K562 (cell line): ENCODE results near the gene NTF4. TPM values are rescaled to one million over a fixed set of nuclear protein-coding genes. Genes with fewer than 3 reads are reported as not detected.

ENCODE experiments used
- DMBX1 ChIP-seq: fragments of 250-450 bp; sonication (Bioruptor Pico); IDR thresholded peaks from 2 replicates; pipeline ENCODE4 v1.8.0; 2022; ENCODE audit warnings: inconsistent platforms, mild to moderate bottlenecking, moderate library complexity, borderline replicate concordance
- ILF3 ChIP-seq: fragments of 450-650 bp; IDR thresholded peaks from 2 replicates; pipeline ENCODE4 v1.6.1; 2018; ENCODE audit warnings: antibody characterized with exemption, mild to moderate bottlenecking, moderate library complexity, borderline replicate concordance
- NCOA6 ChIP-seq: fragments of 450-650 bp; IDR thresholded peaks from 2 replicates; pipeline ENCODE4 v1.6.1; 2017; ENCODE audit warnings: mild to moderate bottlenecking
- NFRKB ChIP-seq: fragments of 450-650 bp; IDR thresholded peaks from 2 replicates; pipeline ENCODE4 v1.6.1; 2016; ENCODE audit warnings: low read depth
- POLR2G ChIP-seq: fragments of 200-400 bp; formaldehyde crosslinking; IDR thresholded peaks from 2 replicates; pipeline ENCODE4 v1.6.1; 2017; ENCODE audit warnings: low read depth, mild to moderate bottlenecking, antibody characterized with exemption, low read length, moderate library complexity
- SETDB1 ChIP-seq: IDR thresholded peaks from one replicate; pipeline ENCODE4 v1.6.1; 2012; ENCODE audit warnings: low read length, control low read depth, inconsistent platforms
- SIN3A ChIP-seq, 2 experiments: fragments of 150-350 bp in 1 of 2; IDR thresholded peaks; 2 replicates each; pipeline ENCODE4 v1.6.1; 2011 to 2016; ENCODE audit warnings: borderline replicate concordance in 2 of 2, low read depth in 2 of 2, low read length in 2 of 2, mild to moderate bottlenecking in 2 of 2, moderate library complexity in 2 of 2; ENCODE audit not compliant: control insufficient read depth in 1 of 2
- USF1 ChIP-seq: sonication (generic); formaldehyde crosslinking; IDR thresholded peaks from 2 replicates; pipeline ENCODE4 v1.9.0; 2022; ENCODE audit warnings: mild to moderate bottlenecking, missing genetic modification reagents
- ZKSCAN8 ChIP-seq: fragments of 200-800 bp; sonication (Bioruptor generic); IDR thresholded peaks from 2 replicates; pipeline ENCODE4 v1.6.1; 2016; ENCODE audit warnings: missing genetic modification characterization, missing compliant biosample characterization
- ZNF766 ChIP-seq: fragments of 200-800 bp; sonication (Bioruptor generic); conservative IDR thresholded peaks from 2 replicates; pipeline ENCODE4 v1.6.1; 2016; ENCODE audit warnings: missing genetic modification characterization, missing compliant biosample characterization
- polyA plus RNA-seq, 8 experiments: library from polyadenylated mRNA; depleted of rRNA in 4 of 8; stranded (reverse) in 5 of 8; unstranded in 3 of 8; fragments of >200 nt; fragmentation: Nextera tagmentation in 2 of 8; fragmentation: Illumina TruSeq in 1 of 8; extraction: Ambion mirVana in 2 of 8; extraction: Trizol in 1 of 8; gene quantifications; 2 replicates each; pipeline versions ENCODE4 v1.2.1 to v1.2.3, GENCODE V29; 2011 to 2014; ENCODE audit warnings: inconsistent platforms in 1 of 8, missing spikeins in 1 of 8
- total RNA-seq, 7 experiments: library from RNA; depleted of rRNA in 6 of 7; stranded (reverse); fragments of >200 nt in 6 of 7; fragmentation: Illumina TruSeq in 2 of 7; extraction: Trizol in 2 of 7; gene quantifications; 2 replicates each; pipeline versions ENCODE4 v1.2.1 to v1.2.3, GENCODE V29; 2011 to 2021; ENCODE audit warnings: low replicate concordance in 1 of 7
- TF ChIP-seq, protein P1 (sequence below): fragments of 200-600 bp; sonication (generic); IDR thresholded peaks from one replicate; pipeline ENCODE4 v1.6.1; 2012; ENCODE audit warnings: mild to moderate bottlenecking, low read depth, low read length, inconsistent platforms
- TF ChIP-seq, protein P2 (sequence below): fragments of 250-450 bp; sonication (Bioruptor Pico); IDR thresholded peaks from 2 replicates; pipeline ENCODE4 v1.9.0; 2021; ENCODE audit warnings: mild to moderate bottlenecking, inconsistent platforms

Gene NTF4
- total and polyA plus RNA-seq, 9 of the 15 experiments (the other 6 are each of a cell fraction or from before 2014, with no cell fraction given) = not detected

- TF ChIP-seq, protein P1, sequence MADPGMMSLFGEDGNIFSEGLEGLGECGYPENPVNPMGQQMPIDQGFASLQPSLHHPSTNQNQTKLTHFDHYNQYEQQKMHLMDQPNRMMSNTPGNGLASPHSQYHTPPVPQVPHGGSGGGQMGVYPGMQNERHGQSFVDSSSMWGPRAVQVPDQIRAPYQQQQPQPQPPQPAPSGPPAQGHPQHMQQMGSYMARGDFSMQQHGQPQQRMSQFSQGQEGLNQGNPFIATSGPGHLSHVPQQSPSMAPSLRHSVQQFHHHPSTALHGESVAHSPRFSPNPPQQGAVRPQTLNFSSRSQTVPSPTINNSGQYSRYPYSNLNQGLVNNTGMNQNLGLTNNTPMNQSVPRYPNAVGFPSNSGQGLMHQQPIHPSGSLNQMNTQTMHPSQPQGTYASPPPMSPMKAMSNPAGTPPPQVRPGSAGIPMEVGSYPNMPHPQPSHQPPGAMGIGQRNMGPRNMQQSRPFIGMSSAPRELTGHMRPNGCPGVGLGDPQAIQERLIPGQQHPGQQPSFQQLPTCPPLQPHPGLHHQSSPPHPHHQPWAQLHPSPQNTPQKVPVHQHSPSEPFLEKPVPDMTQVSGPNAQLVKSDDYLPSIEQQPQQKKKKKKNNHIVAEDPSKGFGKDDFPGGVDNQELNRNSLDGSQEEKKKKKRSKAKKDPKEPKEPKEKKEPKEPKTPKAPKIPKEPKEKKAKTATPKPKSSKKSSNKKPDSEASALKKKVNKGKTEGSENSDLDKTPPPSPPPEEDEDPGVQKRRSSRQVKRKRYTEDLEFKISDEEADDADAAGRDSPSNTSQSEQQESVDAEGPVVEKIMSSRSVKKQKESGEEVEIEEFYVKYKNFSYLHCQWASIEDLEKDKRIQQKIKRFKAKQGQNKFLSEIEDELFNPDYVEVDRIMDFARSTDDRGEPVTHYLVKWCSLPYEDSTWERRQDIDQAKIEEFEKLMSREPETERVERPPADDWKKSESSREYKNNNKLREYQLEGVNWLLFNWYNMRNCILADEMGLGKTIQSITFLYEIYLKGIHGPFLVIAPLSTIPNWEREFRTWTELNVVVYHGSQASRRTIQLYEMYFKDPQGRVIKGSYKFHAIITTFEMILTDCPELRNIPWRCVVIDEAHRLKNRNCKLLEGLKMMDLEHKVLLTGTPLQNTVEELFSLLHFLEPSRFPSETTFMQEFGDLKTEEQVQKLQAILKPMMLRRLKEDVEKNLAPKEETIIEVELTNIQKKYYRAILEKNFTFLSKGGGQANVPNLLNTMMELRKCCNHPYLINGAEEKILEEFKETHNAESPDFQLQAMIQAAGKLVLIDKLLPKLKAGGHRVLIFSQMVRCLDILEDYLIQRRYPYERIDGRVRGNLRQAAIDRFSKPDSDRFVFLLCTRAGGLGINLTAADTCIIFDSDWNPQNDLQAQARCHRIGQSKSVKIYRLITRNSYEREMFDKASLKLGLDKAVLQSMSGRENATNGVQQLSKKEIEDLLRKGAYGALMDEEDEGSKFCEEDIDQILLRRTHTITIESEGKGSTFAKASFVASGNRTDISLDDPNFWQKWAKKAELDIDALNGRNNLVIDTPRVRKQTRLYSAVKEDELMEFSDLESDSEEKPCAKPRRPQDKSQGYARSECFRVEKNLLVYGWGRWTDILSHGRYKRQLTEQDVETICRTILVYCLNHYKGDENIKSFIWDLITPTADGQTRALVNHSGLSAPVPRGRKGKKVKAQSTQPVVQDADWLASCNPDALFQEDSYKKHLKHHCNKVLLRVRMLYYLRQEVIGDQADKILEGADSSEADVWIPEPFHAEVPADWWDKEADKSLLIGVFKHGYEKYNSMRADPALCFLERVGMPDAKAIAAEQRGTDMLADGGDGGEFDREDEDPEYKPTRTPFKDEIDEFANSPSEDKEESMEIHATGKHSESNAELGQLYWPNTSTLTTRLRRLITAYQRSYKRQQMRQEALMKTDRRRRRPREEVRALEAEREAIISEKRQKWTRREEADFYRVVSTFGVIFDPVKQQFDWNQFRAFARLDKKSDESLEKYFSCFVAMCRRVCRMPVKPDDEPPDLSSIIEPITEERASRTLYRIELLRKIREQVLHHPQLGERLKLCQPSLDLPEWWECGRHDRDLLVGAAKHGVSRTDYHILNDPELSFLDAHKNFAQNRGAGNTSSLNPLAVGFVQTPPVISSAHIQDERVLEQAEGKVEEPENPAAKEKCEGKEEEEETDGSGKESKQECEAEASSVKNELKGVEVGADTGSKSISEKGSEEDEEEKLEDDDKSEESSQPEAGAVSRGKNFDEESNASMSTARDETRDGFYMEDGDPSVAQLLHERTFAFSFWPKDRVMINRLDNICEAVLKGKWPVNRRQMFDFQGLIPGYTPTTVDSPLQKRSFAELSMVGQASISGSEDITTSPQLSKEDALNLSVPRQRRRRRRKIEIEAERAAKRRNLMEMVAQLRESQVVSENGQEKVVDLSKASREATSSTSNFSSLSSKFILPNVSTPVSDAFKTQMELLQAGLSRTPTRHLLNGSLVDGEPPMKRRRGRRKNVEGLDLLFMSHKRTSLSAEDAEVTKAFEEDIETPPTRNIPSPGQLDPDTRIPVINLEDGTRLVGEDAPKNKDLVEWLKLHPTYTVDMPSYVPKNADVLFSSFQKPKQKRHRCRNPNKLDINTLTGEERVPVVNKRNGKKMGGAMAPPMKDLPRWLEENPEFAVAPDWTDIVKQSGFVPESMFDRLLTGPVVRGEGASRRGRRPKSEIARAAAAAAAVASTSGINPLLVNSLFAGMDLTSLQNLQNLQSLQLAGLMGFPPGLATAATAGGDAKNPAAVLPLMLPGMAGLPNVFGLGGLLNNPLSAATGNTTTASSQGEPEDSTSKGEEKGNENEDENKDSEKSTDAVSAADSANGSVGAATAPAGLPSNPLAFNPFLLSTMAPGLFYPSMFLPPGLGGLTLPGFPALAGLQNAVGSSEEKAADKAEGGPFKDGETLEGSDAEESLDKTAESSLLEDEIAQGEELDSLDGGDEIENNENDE = no peak
- no peak for TF ChIP-seq ZKSCAN8 (CRISPR knock-in tag)
- no peak for TF ChIP-seq NCOA6
- TF ChIP-seq DMBX1 (CRISPR knock-in tag) = 0 out of 2 replicates have a peak, but pooled peaks have one; percentile 46
- 0 out of 2 replicates have a peak, but pooled peaks have one; percentile 3 for TF ChIP-seq ZNF766 (CRISPR knock-in tag)
- TF ChIP-seq, protein P2, sequence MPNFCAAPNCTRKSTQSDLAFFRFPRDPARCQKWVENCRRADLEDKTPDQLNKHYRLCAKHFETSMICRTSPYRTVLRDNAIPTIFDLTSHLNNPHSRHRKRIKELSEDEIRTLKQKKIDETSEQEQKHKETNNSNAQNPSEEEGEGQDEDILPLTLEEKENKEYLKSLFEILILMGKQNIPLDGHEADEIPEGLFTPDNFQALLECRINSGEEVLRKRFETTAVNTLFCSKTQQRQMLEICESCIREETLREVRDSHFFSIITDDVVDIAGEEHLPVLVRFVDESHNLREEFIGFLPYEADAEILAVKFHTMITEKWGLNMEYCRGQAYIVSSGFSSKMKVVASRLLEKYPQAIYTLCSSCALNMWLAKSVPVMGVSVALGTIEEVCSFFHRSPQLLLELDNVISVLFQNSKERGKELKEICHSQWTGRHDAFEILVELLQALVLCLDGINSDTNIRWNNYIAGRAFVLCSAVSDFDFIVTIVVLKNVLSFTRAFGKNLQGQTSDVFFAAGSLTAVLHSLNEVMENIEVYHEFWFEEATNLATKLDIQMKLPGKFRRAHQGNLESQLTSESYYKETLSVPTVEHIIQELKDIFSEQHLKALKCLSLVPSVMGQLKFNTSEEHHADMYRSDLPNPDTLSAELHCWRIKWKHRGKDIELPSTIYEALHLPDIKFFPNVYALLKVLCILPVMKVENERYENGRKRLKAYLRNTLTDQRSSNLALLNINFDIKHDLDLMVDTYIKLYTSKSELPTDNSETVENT (CRISPR knock-in tag) = no peak
- peak; percentile 51; the same call in 1 of the 2 replicates for TF ChIP-seq NFRKB
- TF ChIP-seq ILF3 = no peak
- TF ChIP-seq USF1 (CRISPR knock-in tag) = peak; percentile 57; the same call in 1 of the 2 replicates
- TF ChIP-seq SETDB1 = no peak
- TF ChIP-seq SIN3A (IDR thresholded peaks at IDR 0.05; ENCODE audit: borderline replicate concordance in 2 of 2, control insufficient read depth in 1 of 2, low read depth in 2 of 2, low read length in 2 of 2) = no peak
- TF ChIP-seq POLR2G = no peak
These were observed 19.8 kb upstream of the NTF4 start (continued) for GRCh38 chr19:49084206-49085019.
